Esophagus squamous epithelium (tissue), 5 donors: ENCODE data around the gene CCKAR. TPM values are rescaled to one million over a fixed set of nuclear protein-coding genes. Genes with fewer than 3 reads are reported as not detected.

Experiments
- DNase-seq: peaks from one replicate; lab custom pipeline; 2025; lab: John Stamatoyannopoulos, UW
- H3K27ac ChIP-seq, 4 donors: fragments of 200-600 bp; sonication (generic); one replicate each; pipeline ENCODE4 v1.5.1; 2016 to 2019; ENCODE audit warnings: mild to moderate bottlenecking in 1 of 4
- H3K27me3 ChIP-seq, 4 donors: fragments of 200-600 bp; sonication (generic); 1 replicate in 3 of 4; 2 replicates in 1 of 4; pipeline versions ENCODE4 v1.5.1 to v1.6.0; 2017 to 2021; ENCODE audit warnings: antibody characterized with exemption in 1 of 4
- H3K36me3 ChIP-seq, 3 donors: fragments of 200-600 bp; sonication (generic); one replicate each; pipeline ENCODE4 v1.5.1; 2016 to 2019
- H3K4me1 ChIP-seq, 3 donors: fragments of 200-600 bp; sonication (generic); one replicate each; pipeline ENCODE4 v1.5.1; 2017 to 2019
- H3K4me3 ChIP-seq, 4 donors: fragments of 200-600 bp; sonication (generic); 1 replicate in 3 of 4; 2 replicates in 1 of 4; pipeline ENCODE4 v1.5.1; 2016 to 2019; ENCODE audit warnings: mild to moderate bottlenecking in 2 of 4, moderate library complexity in 1 of 4
- H3K9me3 ChIP-seq, 3 donors: fragments of 200-600 bp; sonication (generic); one replicate each; pipeline ENCODE4 v1.5.1; 2016 to 2019
- POLR2A ChIP-seq, 4 donors: fragments of 450-650 bp; IDR thresholded peaks; one replicate each; pipeline ENCODE4 v1.6.1; 2017; ENCODE audit warnings: antibody characterized with exemption in 4 of 4, mild to moderate bottlenecking in 4 of 4, moderate library complexity in 3 of 4
- WGBS, 2 donors: methylation state at CpG; one replicate each; pipeline ENCODE4 v1.1.5; 2018; 5-methylcytosine and 5-hydroxymethylcytosine counted together
- intact Hi-C: fragments of 100-400 bp; cut with DNase I; formaldehyde crosslinking; loops from one replicate; pipeline ENCODE4 v1.15.0; 2022
- total RNA-seq, 4 donors: library from RNA; depleted of rRNA; stranded (reverse); fragments of >200 nt; gene quantifications; one replicate each; pipeline ENCODE4 v1.1.0, GENCODE V29; 2016
- TF ChIP-seq, protein P1 (sequence below), 6 experiments: fragments of 450-650 bp in 4 of 6; fragments of 200-600 bp in 2 of 6; sonication (generic) in 2 of 6; IDR thresholded peaks; one replicate each; pipeline ENCODE4 v1.5.1; 2016 to 2019; ENCODE audit warnings: antibody characterized with exemption in 6 of 6, mild to moderate bottlenecking in 4 of 6, moderate library complexity in 4 of 6
- donor health status: DM: yes; HTN: yes; CAD: no.

Gene CCKAR
- total RNA-seq, 4 donors from 2014 or later = not detected

DNA sequence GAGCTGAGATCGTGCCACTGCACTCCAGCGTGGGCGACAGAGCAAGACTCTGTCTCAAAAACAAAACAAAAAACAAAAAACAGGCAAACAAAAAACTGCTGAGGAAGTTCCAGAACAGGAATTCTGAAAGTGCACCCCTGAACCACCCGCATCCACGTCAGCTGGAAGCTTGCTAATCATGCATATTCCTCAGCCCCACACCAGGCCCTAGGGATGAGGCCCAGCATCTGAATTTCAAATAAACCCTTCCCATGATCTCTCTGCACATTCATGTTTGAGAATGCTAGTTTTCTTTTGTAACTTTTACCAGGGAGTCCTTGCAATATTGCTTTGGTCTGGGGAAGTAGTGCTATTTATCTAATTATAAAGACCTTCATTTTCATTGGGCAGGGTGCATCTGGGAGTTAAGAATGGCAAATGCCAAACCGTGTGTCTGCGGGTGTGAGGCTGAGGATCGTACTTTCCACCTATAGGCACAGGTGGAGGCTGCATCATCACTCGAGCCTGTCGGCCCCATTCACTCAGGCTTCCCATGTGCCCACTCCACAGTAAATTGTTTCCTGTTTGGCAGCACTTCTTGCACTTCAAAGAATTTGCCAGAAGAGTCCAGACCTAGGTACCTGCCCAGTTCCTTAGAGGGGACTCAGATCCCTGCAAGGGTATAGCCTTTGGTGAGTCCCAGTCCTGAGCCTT, 23.6 kb downstream of the CCKAR start:
- TF ChIP-seq, protein P1, sequence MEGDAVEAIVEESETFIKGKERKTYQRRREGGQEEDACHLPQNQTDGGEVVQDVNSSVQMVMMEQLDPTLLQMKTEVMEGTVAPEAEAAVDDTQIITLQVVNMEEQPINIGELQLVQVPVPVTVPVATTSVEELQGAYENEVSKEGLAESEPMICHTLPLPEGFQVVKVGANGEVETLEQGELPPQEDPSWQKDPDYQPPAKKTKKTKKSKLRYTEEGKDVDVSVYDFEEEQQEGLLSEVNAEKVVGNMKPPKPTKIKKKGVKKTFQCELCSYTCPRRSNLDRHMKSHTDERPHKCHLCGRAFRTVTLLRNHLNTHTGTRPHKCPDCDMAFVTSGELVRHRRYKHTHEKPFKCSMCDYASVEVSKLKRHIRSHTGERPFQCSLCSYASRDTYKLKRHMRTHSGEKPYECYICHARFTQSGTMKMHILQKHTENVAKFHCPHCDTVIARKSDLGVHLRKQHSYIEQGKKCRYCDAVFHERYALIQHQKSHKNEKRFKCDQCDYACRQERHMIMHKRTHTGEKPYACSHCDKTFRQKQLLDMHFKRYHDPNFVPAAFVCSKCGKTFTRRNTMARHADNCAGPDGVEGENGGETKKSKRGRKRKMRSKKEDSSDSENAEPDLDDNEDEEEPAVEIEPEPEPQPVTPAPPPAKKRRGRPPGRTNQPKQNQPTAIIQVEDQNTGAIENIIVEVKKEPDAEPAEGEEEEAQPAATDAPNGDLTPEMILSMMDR (IDR thresholded peaks at IDR 0.05) = no peak
- no peak for TF ChIP-seq POLR2A (IDR thresholded peaks at IDR 0.05)
- H3K27ac ChIP-seq = no peak overlapping the region
- intact Hi-C loops = loop anchor here (10.0 kb wide), 1 partner anchor 538 kb away; no protein-coding TSS in a partner anchor
- H3K4me3 ChIP-seq = no peak overlapping the region
- H3K27me3 ChIP-seq = peaks cover 0 to 10% (median 0%) of the 10 kb centered on the region in 4 donors
- H3K9me3 ChIP-seq = no peaks in the 10 kb centered on the region
- 86 to 92% methylated on average over 9 to 10 of the region's 10 CpGs for WGBS, 2 donors
- DNase-seq = no peak
- peaks cover 0 to 5% (median 0%) of the 10 kb centered on the region in 3 donors for H3K4me1 ChIP-seq
- no peaks in the 10 kb centered on the region for H3K36me3 ChIP-seq

DNA sequence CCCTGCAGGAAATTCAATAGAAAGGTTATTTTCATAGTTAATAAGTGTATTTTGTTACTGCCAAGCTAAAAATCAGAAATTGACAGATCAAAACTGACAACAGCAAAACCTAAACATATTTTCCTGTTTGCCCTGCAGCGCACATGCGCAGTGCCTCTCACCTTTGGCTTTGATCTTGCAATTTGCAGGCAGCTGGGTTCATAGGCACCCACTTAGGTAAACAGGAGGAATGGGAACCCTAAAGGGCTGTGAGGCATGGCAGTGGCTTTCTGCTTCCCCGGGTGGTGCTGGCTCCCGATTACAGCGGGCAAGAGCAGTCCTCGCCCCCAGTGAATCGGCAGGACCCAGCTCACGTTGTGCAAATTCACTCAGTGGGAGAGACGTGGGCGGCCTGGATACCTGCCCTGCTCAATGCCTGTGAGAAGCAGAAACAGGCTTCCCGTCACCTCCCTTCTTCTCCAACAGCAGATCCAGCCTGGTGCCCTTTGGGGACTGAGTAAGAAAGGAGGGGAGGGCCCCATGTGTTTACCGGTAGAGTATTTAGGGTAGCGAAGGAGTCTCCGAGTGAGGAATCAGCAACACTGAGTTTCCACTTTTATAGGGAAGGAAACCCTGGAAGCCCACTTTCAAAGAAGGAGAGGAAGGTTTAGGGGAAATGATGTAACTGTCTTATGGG, 25.7 kb downstream of the CCKAR start:
- Histone ChIP-seq H3K27ac (no peak overlapping the region), H3K9me3 (no peaks in the 10 kb centered on the region), H3K36me3 (no peaks in the 10 kb centered on the region), H3K27me3 (peaks cover 0 to 10% (median 0%) of the 10 kb centered on the region in 4 donors), H3K4me3 (no peak overlapping the region), H3K4me1 (peaks cover 0 to 5% (median 0%) of the 10 kb centered on the region in 3 donors)
- WGBS, 2 donors = 91 to 95% methylated on average over 6 of the region's 14 CpGs
- DNase-seq = no peak
- TF ChIP-seq, protein P1 (IDR thresholded peaks at IDR 0.05) = no peak
- intact Hi-C loops = loop anchor here (10.0 kb wide), 1 partner anchor 540 kb away; no protein-coding TSS in a partner anchor

DNA sequence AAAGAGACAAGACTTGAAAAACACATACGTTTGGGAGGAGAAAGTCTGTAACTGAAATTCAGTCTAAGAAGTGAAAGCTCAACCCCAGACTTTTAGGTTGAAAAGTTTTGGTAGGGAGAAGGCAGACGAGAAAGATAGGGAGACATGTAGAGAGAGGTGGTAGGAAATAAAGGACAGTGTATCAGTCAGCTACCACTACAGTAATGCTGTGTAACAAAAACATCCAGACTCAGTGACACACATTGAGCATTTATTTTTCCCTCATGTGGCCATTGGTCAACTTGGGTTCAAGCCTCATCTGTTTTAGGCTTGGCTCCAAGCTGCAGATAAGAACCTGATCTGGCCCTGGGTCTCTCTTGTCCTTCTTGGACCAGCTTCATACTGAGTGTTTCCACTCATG, 26.9 kb downstream of the CCKAR start:
- 64 to 65% methylated on average over 2 of the region's 2 CpGs for WGBS, 2 donors
- H3K36me3 ChIP-seq = no peaks in the 10 kb centered on the region

DNA sequence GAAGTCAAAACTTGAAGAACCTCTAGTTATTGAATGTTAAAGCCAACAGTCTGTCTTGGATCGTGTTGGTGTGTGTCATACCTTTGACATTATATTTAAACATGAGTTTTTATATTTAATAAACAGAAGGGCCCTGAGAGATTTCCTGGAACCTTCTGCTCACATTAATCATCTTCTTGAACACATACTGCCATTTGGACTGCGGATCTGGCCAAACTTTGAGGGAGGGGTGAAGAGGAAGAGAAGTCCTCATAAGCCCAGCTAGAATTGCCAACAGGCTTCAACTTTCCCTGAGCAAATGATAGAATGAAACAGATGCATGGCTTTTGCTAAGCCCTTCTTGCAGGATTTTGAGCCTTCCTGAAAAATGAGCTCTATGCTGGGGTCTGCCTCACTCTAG, 27.4 kb downstream of the CCKAR start:
- TF ChIP-seq POLR2A (IDR thresholded peaks at IDR 0.05) = no peak
- TF ChIP-seq, protein P1 (IDR thresholded peaks at IDR 0.05) = no peak
- H3K4me1 ChIP-seq = peaks cover 0 to 5% (median 0%) of the 10 kb centered on the region in 3 donors
- intact Hi-C loops = loop anchor here (10.0 kb wide), 1 partner anchor 542 kb away; no protein-coding TSS in a partner anchor
- WGBS, 2 donors = 31 to 46% methylated on average over 2 of the region's 2 CpGs
- H3K27ac ChIP-seq = no peak overlapping the region
- no peaks in the 10 kb centered on the region for H3K9me3 ChIP-seq
- no peak overlapping the region for H3K4me3 ChIP-seq
- DNase-seq = no peak
- no peaks in the 10 kb centered on the region for H3K36me3 ChIP-seq
- H3K27me3 ChIP-seq = peaks cover 0 to 10% (median 0%) of the 10 kb centered on the region in 4 donors

More for the DNA sequence above, 26.9 kb downstream of the CCKAR start:
- TF ChIP-seq, protein P1 (IDR thresholded peaks at IDR 0.05) = no peak
- no peak for TF ChIP-seq POLR2A (IDR thresholded peaks at IDR 0.05)
- DNase-seq = no peak
- H3K9me3 ChIP-seq = no peaks in the 10 kb centered on the region
- peaks cover 0 to 5% (median 0%) of the 10 kb centered on the region in 3 donors for H3K4me1 ChIP-seq
- H3K27me3 ChIP-seq = peaks cover 0 to 10% (median 0%) of the 10 kb centered on the region in 4 donors
- no peak overlapping the region for H3K4me3 ChIP-seq
- intact Hi-C loops = loop anchor here (10.0 kb wide), 1 partner anchor 541 kb away; no protein-coding TSS in a partner anchor
- H3K27ac ChIP-seq = no peak overlapping the region
